Fibroblast of lung (primary cell): ENCODE results near the gene IGF2R. TPM values are rescaled to one million over a fixed set of nuclear protein-coding genes. Genes with fewer than 3 reads are reported as not detected.

Source experiments
- DNase-seq, 2 donors: peaks; one replicate each; pipeline versions ENCODE4 v3.0.0 to v3.0.0-alpha.2; 2010; ENCODE audit warnings: low read depth in 2 of 2
- H2AFZ ChIP-seq: 2 replicates; pipeline ENCODE4 v1.5.1; 2012; ENCODE audit warnings: low read length, control low read depth, inconsistent platforms
- H3K27ac ChIP-seq: 2 replicates; pipeline ENCODE4 v1.5.1; 2011; ENCODE audit warnings: low read length, control low read depth; ENCODE audit not compliant: insufficient read depth
- H3K27me3 ChIP-seq: 2 replicates; pipeline ENCODE4 v1.5.1; 2011; ENCODE audit warnings: mild to moderate bottlenecking, low read length; ENCODE audit not compliant: control insufficient read depth, insufficient read depth
- H3K36me3 ChIP-seq: 2 replicates; pipeline ENCODE4 v1.5.1; 2011; ENCODE audit warnings: low read length; ENCODE audit not compliant: control insufficient read depth, insufficient read depth
- H3K4me1 ChIP-seq: 2 replicates; pipeline ENCODE4 v1.5.1; 2011; ENCODE audit warnings: low read length; ENCODE audit not compliant: control insufficient read depth, insufficient read depth; ENCODE audit errors: extremely low read depth
- H3K4me2 ChIP-seq: 2 replicates; pipeline ENCODE4 v1.5.1; 2011; ENCODE audit warnings: low read length, control low read depth; ENCODE audit not compliant: insufficient read depth; ENCODE audit errors: extremely low read depth
- H3K4me3 ChIP-seq, 4 experiments: fragments of 200-600 bp in 1 of 4; sonication (generic) in 1 of 4; replicated peaks in 1 of 4; 2 replicates each; pipeline ENCODE4 v1.5.1; 2011 to 2016; ENCODE audit warnings: low read length in 4 of 4, low read depth in 3 of 4, mild to moderate bottlenecking in 3 of 4, control low read depth in 2 of 4, inconsistent platforms in 1 of 4, mixed read lengths in 1 of 4; ENCODE audit not compliant: insufficient read depth in 1 of 4; ENCODE audit errors: control extremely low read depth in 1 of 4
- H3K79me2 ChIP-seq: 2 replicates; pipeline ENCODE4 v1.5.1; 2012; ENCODE audit warnings: mild to moderate bottlenecking, low read length, inconsistent platforms; ENCODE audit not compliant: control insufficient read depth, insufficient read depth
- H3K9ac ChIP-seq: 2 replicates; pipeline ENCODE4 v1.5.1; 2011; ENCODE audit warnings: mild to moderate bottlenecking, low read length, control low read depth; ENCODE audit not compliant: insufficient read depth
- H3K9me3 ChIP-seq: 2 replicates; pipeline ENCODE4 v1.5.1; 2012; ENCODE audit warnings: low read depth, low read length; ENCODE audit not compliant: control insufficient read depth, insufficient read depth
- H4K20me1 ChIP-seq: 2 replicates; pipeline ENCODE4 v1.5.1; 2011; ENCODE audit warnings: low read length; ENCODE audit not compliant: control insufficient read depth, insufficient read depth; ENCODE audit errors: extremely low read depth
- EZH2 ChIP-seq: IDR thresholded peaks from 2 replicates; pipeline ENCODE4 v1.5.1; 2012; ENCODE audit warnings: low read length, control low read depth, mild to moderate bottlenecking; ENCODE audit errors: missing control alignments
- polyA plus RNA-seq, 2 donors: library from polyadenylated mRNA; depleted of rRNA in 1 of 2; stranded (reverse) in 1 of 2; unstranded in 1 of 2; fragments of >200 nt; gene quantifications; 2 replicates each; pipeline ENCODE4 v1.2.1, GENCODE V29; 2011 to 2012; ENCODE audit warnings: missing spikeins in 1 of 2
- total RNA-seq: library from RNA; depleted of rRNA; stranded (reverse); fragments of >200 nt; gene quantifications from 2 replicates; pipeline ENCODE4 v1.2.1, GENCODE V29; 2014
- TF ChIP-seq, protein P1 (sequence below), 2 donors: IDR thresholded peaks in 1 of 2; conservative IDR thresholded peaks in 1 of 2; 1 replicate in 1 of 2; 2 replicates in 1 of 2; pipeline ENCODE4 v1.5.1; 2011 to 2012; ENCODE audit warnings: low read length in 2 of 2, control low read depth in 1 of 2, inconsistent platforms in 1 of 2, low read depth in 1 of 2, mild to moderate bottlenecking in 1 of 2

Gene IGF2R
- total and polyA plus RNA-seq, 2 donors (not counting 1 experiment from before 2014, with no cell fraction given): 37.6 to 300 TPM

DNA sequence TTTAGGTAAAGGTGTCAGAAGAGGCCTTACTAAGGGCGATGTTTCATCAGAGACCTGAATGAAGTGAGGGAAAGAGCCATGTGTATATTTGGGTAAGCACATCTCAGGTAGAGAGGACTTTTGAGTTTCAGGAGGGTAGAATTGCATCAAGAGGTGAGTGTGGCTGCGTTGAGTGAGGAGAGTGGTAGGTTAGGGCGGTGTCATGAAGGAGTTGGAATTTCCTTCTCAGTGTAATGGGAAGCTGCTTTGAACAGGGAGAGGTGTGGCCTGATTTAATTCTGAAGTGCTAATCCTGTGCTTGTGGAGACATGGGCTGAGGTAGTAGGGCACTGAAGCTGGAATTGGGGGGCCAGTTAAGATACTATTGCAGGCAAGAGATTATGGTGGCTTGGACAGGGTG is 53.9 kb downstream of the IGF2R start:
- Histone ChIP-seq H3K9ac (no peak overlapping the region), H3K4me1 (no peaks in the 10 kb centered on the region), H3K36me3 (peaks cover 6% of the 10 kb centered on the region), H3K27me3 (no peaks in the 10 kb centered on the region), H3K27ac (no peak overlapping the region), H3K4me3 (no peak overlapping the region), H2AFZ (no peak overlapping the region), H3K79me2 (no peaks in the 10 kb centered on the region), H3K9me3 (no peaks in the 10 kb centered on the region), H3K4me2 (no peak overlapping the region), H4K20me1 (no peaks in the 10 kb centered on the region)
- TF ChIP-seq, protein P1, sequence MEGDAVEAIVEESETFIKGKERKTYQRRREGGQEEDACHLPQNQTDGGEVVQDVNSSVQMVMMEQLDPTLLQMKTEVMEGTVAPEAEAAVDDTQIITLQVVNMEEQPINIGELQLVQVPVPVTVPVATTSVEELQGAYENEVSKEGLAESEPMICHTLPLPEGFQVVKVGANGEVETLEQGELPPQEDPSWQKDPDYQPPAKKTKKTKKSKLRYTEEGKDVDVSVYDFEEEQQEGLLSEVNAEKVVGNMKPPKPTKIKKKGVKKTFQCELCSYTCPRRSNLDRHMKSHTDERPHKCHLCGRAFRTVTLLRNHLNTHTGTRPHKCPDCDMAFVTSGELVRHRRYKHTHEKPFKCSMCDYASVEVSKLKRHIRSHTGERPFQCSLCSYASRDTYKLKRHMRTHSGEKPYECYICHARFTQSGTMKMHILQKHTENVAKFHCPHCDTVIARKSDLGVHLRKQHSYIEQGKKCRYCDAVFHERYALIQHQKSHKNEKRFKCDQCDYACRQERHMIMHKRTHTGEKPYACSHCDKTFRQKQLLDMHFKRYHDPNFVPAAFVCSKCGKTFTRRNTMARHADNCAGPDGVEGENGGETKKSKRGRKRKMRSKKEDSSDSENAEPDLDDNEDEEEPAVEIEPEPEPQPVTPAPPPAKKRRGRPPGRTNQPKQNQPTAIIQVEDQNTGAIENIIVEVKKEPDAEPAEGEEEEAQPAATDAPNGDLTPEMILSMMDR (conservative IDR thresholded peaks at IDR 0.05 in 1 of 2, IDR thresholded peaks at IDR 0.05 in 1 of 2; ENCODE audit: low read depth in 1 of 2, low read length in 2 of 2): no peak
- no peak for TF ChIP-seq EZH2
- no peak for DNase-seq

DNA sequence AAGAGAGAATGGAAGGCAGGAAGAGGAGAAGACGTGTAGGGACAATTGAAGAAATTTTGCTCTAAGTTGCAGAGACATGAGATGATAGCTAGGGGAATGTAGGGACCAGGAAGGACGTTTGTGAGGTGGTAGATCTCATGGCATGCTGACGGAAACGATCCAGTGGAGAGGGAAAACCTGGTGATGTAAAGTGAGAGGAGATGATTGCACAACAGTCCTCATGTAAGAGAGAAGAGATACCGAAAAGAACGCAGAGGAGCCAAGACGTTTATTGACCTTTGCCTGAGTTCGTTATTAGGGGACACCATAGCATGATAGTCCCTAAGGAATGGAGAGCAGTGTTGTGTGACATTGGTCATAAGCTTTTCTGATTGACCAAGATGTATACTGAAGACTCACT is 55.3 kb downstream of the IGF2R start:
- no peaks in the 10 kb centered on the region for H3K79me2 ChIP-seq
- H4K20me1 ChIP-seq: no peaks in the 10 kb centered on the region
- H3K4me2 ChIP-seq: no peak overlapping the region
- no peak overlapping the region for H3K4me3 ChIP-seq
- H3K4me1 ChIP-seq: no peaks in the 10 kb centered on the region
- no peak overlapping the region for H3K9ac ChIP-seq
- no peaks in the 10 kb centered on the region for H3K9me3 ChIP-seq
- H3K27ac ChIP-seq: no peak overlapping the region
- TF ChIP-seq EZH2: no peak
- TF ChIP-seq, protein P1 (conservative IDR thresholded peaks at IDR 0.05 in 1 of 2, IDR thresholded peaks at IDR 0.05 in 1 of 2; ENCODE audit: low read depth in 1 of 2, low read length in 2 of 2): no peak
- peaks cover 8% of the 10 kb centered on the region for H3K36me3 ChIP-seq
- no peak overlapping the region for H2AFZ ChIP-seq
- no peak for DNase-seq
- no peaks in the 10 kb centered on the region for H3K27me3 ChIP-seq

DNA sequence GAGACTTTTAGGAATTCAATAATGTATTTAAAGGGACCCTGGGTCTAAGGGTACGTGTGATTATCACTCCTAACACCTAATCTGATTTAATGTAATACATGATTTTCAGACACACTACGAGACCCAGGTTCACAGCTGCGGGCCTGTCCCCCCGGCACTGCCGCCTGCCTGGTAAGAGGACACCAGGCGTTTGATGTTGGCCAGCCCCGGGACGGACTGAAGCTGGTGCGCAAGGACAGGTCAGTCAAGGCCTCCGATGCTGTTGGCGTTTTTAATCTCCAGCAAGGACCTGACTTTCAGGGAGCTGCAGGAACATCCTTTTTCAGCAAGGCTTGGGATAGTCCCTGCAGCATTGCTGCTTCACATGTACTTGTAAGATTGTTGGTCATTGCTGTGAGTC is 58.2 kb downstream of the IGF2R start:
- Histone ChIP-seq H3K9me3 (no peaks in the 10 kb centered on the region), H3K27me3 (no peaks in the 10 kb centered on the region), H3K4me1 (peaks cover 17% of the 10 kb centered on the region), H3K9ac (no peak overlapping the region), H3K4me3 (no peak overlapping the region), H3K79me2 (peaks cover 2% of the 10 kb centered on the region), H4K20me1 (no peaks in the 10 kb centered on the region), H3K27ac (no peak overlapping the region), H2AFZ (no peak overlapping the region), H3K4me2 (no peak overlapping the region), H3K36me3 (peaks cover 16% of the 10 kb centered on the region)
- TF ChIP-seq, protein P1 (conservative IDR thresholded peaks at IDR 0.05 in 1 of 2, IDR thresholded peaks at IDR 0.05 in 1 of 2; ENCODE audit: low read depth in 1 of 2, low read length in 2 of 2): no peak
- no peak for TF ChIP-seq EZH2
- DNase-seq: no peak
